Sciatic nerve (tissue), 2 donors: ENCODE results near the gene MRPS18B. TPM values are rescaled to one million over a fixed set of nuclear protein-coding genes. Genes with fewer than 3 reads are reported as not detected.
"Not testable (repeated sequence)": the region's sequence is repeated elsewhere in the genome, so short reads cannot be mapped to it uniquely, and the experiment has no call there.

Experiments
- ATAC-seq: fragments of 200-7000 bp; cut with Tn5 transposase; one replicate; pipeline ENCODE4 v1.9.1; 2020; ENCODE audit warnings: mild to moderate bottlenecking, moderate library complexity
- DNase-seq: peaks from one replicate; pipeline ENCODE4 v3.0.0-alpha.2; 2020; ENCODE audit warnings: low spot score
- intact Hi-C: fragments of 100-400 bp; cut with DNase I; formaldehyde crosslinking; loops from one replicate; pipeline ENCODE4 v1.14.2; 2022
- total RNA-seq: library from RNA; stranded (reverse); fragmentation: NEBNext Ultra II Directional; extraction: Animal tissue kit (Norgen Biotek cat#: 25700); gene quantifications from one replicate; pipeline ENCODE4 v1.2.1, GENCODE V29; 2021
- donor health status: DM: no; HTN: no; CAD: no.
- donor health status: DM: no; HTN: no; CAD: no.

Gene MRPS18B
- 33.7 TPM for total RNA-seq

- peak; percentile 99 for DNase-seq
- intact Hi-C loops: no loop called here
- ATAC-seq: peak; percentile 92
Observed at GRCh38 chr6:30617565-30618269, at the start of gene MRPS18B. Gene MRPS18B (plus strand): TSS chr6:30617840. CDS start chr6:30617866, 26 bp downstream.

DNA sequence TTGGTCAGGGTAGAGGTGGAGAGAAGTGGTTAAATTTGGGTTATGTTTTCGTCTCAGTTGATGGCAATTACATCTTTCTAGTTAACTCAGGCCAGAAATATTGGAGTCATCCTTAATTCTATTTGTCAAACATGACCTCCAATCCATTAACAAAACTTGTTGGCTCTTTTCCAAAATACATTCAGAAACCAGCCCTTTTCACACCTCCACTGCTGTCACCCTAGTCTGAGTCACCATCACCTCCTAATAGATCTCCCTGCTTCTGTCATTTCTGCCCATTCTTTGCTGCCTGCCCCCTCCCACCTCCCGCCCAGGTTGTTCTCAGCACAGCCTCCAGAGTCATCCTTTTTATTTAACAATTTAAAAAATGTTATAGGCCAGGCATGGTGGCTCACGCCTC, 49.4 kb upstream of the MRPS18B start:
- ATAC-seq: no peak
- intact Hi-C loops: no loop called here
- DNase-seq: no peak

GRCh38 chr6:30570263-30570662, 47.4 kb upstream of the MRPS18B start:
- intact Hi-C loops: no loop called here
- ATAC-seq: no peak
- no peak for DNase-seq

DNA sequence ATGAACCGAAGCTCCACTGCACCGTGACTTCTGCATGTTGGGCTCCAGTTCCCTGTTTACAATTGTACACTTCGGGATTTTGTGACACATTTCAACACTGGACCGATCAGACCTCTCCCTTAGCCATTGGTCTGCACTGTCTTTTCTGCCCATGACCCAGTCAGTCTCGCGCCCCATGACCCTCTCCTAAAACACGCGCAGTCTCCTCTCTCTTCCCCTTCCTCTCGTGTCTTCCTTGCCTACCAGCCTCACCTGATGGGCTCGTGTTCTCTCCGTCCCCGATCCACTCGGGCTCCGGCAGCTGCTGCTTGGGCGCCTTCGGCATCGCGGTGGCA, 46.9 kb upstream of the MRPS18B start:
- DNase-seq (no peak), ATAC-seq (peak; percentile 47)
- intact Hi-C loops: no loop called here

- intact Hi-C loops: no loop called here
- peak; percentile 100 for ATAC-seq
Observed at GRCh38 chr6:30571075-30571761, 46.4 kb upstream of the MRPS18B start, which contains the start of gene ABCF1. Gene ABCF1 (plus strand): TSS chr6:30571442. CDS start chr6:30571488, 46 bp downstream.

DNA sequence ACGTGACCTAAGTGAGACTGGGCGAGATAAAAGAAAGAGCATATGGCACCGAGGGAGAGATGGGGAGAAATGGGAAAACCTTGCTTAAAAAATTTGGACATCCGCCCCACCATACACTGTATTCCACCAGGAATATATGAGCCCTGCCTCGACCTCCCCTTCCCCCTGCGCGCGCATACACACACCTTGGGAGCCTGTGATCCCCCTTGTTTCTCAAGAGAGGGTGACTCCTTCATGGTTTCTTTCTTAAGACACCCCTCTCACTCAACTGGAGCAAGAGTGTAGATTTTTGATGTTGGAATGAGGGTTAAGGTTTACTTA, 45.9 kb upstream of the MRPS18B start:
- no peak for DNase-seq
- intact Hi-C loops: no loop called here
- ATAC-seq: no peak

More at GRCh38 chr6:30571075-30571761, 46.4 kb upstream of the MRPS18B start, which contains the start of gene ABCF1:
- DNase-seq: peak; percentile 99

GRCh38 chr6:30572148-30572547, 45.5 kb upstream of the MRPS18B start:
- intact Hi-C loops: no loop called here

DNA sequence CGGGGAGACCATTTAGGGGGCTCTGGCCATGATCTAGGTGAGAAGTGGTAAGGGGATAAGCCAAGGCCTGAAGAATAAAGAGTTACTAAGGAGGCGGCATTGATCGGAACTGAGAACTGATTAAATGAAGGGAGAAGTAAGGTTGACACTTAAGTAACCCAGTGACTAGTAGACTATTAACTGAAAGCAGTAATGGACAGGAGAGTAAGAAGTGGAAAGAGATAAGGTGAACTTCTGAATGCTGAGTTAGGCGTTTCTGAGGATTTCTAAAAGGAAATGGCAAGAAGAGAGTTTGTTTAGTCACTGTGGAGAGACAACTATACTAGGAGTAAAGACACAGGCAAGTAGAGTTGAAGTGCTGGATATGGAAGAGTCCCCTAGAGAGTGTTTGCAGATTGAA, 44.5 kb upstream of the MRPS18B start:
- ATAC-seq: no peak
- DNase-seq: no peak
- intact Hi-C loops: no loop called here

More at GRCh38 chr6:30572148-30572547, 45.5 kb upstream of the MRPS18B start:
- no peak for ATAC-seq
- no peak for DNase-seq

DNA sequence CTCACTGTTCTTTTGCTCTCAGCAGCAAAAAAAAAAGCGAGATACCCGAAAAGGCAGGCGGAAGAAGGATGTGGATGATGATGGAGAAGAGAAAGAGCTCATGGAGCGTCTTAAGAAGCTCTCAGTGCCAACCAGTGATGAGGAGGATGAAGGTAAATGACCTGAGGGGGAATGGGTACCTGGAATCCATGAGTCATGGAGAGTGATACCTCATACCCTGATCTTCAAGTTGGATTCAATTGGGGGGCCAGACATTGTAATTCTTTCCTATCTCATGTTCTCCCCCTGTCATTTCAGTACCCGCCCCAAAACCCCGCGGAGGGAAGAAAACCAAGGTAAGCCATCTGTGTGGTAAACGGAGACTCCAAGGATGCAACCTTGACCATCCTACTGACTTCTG, 39.6 kb upstream of the MRPS18B start:
- ATAC-seq (no peak), DNase-seq (no peak)
- intact Hi-C loops: no loop called here

- ATAC-seq (no peak), DNase-seq (no peak)
- intact Hi-C loops: no loop called here
Observed at GRCh38 chr6:30583921-30584320, 33.7 kb upstream of the MRPS18B start.

DNA sequence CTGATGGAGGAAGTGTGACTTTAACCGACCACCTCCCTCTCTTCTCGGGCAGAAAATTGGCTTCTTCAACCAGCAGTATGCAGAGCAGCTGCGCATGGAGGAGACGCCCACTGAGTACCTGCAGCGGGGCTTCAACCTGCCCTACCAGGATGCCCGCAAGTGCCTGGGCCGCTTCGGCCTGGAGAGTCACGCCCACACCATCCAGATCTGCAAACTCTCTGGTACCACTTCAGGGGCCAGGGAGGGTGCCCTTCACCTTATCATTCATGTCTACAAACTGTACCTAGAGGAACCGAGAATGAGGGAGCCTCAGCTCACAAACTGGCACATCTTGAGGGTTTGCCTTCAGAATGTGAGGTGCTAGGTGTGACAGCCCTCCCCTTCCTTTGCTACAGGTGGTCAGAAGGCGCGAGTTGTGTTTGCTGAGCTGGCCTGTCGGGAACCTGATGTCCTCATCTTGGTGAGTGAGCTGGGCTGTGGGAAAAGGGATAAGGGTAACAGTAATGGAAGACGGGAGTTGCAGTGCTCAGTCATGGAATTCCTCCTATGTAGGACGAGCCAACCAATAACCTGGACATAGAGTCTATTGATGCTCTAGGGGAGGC, 27.8 kb upstream of the MRPS18B start:
- ATAC-seq (peak; percentile 23), DNase-seq (no peak)
- intact Hi-C loops: no loop called here

DNA sequence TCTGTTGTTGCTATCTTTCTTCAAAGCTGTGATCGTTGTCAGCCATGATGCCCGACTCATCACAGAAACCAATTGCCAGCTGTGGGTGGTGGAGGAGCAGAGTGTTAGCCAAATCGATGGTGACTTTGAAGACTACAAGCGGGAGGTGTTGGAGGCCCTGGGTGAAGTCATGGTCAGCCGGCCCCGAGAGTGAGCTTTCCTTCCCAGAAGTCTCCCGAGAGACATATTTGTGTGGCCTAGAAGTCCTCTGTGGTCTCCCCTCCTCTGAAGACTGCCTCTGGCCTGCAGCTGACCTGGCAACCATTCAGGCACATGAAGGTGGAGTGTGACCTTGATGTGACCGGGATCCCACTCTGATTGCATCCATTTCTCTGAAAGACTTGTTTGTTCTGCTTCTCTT, 27.1 kb upstream of the MRPS18B start:
- intact Hi-C loops: no loop called here
- DNase-seq (no peak), ATAC-seq (no peak)

DNA sequence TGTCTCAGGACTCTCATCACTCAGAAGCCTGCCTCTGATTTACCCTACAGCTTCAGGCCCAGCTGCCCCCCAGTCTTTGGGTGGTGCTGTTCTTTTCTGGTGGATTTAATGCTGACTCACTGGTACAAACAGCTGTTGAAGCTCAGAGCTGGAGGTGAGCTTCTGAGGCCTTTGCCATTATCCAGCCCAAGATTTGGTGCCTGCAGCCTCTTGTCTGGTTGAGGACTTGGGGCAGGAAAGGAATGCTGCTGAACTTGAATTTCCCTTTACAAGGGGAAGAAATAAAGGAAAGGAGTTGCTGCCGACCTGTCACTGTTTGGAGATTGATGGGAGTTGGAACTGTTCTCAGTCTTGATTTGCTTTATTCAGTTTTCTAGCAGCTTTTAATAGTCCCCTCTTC, 26.6 kb upstream of the MRPS18B start:
- intact Hi-C loops: no loop called here

DNA sequence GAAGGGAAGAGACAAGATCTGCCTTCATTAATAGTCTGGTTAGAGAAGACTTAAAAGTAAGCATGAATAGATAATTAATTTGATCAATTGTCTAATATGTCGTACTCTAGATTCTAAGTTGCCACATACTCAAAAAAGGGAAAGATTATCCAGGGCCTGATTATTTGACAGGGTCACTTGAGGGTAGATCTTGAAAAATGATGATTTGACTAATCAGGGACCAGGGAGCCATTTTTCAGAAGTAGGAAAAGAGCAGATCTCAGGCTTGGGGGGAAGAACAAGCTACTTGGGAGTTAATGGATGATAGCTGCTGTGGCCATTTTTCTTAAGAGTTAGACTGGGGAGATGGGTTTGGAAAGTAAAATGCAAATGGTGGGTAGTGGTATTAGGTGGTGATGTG, 25.4 kb upstream of the MRPS18B start:
- ATAC-seq: no peak
- DNase-seq: no peak
- intact Hi-C loops: no loop called here

More for the DNA sequence above, 26.6 kb upstream of the MRPS18B start:
- ATAC-seq (no peak), DNase-seq (no peak)

DNA sequence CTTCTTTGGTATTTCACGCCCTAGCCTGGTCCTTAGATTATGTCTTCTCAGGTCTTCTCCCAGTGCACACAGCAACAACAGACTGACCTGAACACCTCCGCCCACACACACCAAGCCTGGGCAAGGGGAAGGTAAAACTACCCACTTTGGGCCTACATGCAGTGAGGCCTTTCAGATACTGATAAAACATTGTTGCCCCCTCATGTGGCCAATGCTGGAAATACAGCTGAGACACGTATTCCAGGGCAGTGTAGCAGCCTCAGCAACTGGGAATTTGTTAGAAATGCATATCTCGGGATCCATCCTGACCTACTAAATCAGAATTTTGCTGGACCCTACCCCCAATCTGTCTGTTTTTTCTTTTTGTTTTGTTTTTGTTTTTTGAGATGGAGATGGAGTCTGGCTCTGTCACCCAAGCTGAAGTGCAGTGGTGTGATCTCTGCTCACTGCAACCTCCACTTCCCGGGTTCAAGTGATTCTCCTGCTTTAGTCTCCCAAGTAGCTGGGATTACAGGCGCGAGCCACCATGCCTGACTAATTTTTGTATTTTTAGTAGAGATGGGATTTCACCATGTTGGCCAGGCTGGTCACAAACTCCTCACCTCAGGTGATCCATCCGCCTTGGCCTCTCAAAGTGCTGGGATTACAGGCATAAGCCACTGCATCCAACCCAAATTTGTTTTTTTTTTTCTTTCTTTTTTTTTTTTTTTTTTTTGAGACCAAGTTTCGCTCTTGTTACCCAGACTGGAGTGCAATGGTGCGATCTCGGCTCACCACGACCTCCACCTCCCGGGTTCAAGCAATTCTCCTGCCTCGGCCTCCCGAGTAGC, 20.1 kb upstream of the MRPS18B start:
- peak; percentile 69 for ATAC-seq
- DNase-seq: peak; percentile 88
- intact Hi-C loops: not testable (repeated sequence)

GRCh38 chr6:30598912-30599624, 18.6 kb upstream of the MRPS18B start:
- no peak for ATAC-seq
- intact Hi-C loops: no loop called here
- no peak for DNase-seq

- no peak for ATAC-seq
- intact Hi-C loops: no loop called here
- DNase-seq: no peak
Observed at GRCh38 chr6:30599625-30600324, 17.9 kb upstream of the MRPS18B start.

DNA sequence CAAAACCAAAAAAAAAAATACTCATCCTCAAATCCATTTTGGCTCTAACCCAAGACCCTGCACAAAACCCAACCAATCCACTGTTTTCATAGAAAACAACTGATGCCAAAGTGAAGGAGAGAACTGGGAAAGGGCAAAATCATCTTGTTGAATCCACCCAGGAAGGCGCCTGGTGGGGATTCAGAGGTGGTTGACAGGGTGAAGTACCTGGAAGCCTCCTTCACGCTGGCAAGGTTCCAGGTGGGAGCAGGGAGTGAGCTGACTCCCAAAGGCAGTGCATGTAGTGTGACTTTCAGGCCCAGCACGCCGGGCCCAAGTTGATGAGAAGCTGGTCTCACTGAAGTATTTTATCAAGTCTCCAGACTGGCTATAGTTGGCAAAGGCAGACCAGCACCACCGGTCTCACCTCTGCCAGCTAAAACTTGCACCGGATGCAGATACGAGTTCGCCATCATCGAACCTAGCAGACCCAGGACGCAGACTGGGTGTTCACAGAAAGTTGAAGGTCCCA, 17.1 kb upstream of the MRPS18B start:
- DNase-seq (peak; percentile 71), ATAC-seq (no peak)
- intact Hi-C loops: no loop called here
